GM18505 (cell line): ENCODE data around the gene UCP3.

ENCODE experiments used
- ATAC-seq: cut with Tn5 transposase; IDR thresholded peaks from one replicate; pipeline ENCODE4 v1.9.1; 2021; ENCODE audit not compliant: unreplicated experiment
- POLR2A ChIP-seq: IDR thresholded peaks from 4 replicates; pipeline ENCODE4 v1.6.1; 2011; ENCODE audit warnings: borderline replicate concordance; ENCODE audit not compliant: insufficient read depth, insufficient read length; ENCODE audit errors: extremely low read depth

The UCP3 gene

DNA sequence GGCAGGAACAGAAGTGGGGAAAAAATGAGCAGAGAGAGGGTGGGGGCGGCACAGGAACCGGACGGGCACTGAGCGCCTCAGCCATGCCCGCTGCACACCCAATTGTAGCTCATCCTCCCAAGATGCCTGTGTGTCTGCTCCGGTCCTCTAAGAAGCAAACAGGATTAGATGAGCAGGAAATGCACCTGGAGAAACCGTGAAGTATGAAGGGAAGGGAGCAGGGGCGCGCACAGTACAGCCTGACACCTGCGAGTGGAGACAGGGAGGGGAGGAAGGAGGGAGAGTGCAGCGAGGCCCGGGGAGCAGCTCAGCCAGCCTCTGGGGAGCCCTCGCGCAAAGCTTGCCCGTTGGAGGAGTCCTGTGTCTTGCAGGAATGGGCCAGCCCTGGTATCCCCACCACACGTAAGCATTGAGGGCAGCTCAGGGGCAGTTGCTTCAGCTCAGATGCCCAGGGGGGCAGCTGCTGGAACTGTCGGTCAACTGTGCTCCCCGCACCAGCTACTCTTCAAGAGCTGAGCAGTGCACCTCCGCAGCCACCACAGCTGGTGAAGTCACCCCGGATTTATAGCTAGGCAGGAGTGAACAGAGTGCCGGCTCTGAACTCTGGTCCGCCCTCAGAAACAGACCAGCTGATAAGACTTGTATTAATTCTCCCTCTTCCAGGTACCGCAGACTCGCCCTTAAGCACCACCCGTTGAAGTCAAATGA is 51.1 kb downstream of the UCP3 start:
- TF ChIP-seq POLR2A = no peak
- ATAC-seq = no peak

DNA sequence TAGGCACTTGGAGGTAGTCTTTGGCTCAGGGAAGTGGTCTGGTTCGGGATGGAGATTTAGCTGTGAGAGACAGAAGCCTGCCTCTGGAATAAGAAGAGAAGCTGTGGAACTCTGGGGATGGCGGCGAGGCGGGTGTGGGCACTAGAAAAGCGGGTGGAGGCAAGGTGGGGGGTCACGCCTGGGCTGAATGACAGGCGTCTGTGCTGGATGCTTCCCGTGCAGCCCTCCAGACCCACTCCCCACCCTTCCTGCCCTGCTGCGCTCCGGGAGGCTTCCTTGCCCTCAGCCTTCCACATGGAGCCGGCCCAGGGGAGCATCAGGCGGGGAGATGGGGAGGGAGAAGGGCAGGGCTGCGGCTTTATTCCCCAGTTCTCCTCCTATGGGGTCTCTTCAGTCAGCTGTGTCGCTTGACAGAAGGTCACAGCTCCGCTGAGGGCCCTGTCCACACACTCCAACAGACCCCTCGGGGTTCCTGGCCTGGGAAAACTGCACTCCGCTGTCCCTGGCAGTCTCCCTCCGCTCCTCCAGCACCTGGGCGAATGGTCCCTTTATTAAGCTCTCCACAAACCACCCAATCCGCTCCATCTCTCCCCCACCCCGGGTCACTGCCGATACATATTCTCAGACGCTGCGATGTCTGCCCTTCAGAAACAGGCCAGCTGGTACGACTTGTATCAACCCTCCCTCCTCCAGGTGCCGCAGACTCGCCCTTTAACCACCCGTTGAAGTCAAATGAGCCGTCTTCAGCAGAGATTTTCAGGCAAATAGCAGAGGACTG is 51.8 kb downstream of the UCP3 start:
- ATAC-seq = no peak
- TF ChIP-seq POLR2A = no peak

DNA sequence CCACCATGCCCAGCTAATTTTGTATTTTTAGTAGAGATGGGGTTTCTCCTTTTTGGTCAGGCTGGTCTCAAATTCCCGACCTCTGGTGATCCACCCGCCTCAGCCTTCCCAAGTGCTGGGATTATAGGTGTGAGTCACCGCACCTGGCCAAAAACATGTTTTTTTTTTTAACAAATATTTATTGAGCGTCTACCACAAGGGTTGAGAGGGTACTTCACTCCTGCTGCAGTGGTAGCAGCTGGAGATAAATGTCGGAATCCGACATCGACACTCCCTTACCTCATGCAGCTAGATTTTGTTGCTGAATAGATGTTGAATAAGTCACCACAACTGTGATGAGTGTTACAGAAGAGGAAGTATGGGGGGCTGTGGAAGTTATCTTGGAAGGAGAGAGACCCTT is 57.1 kb downstream of the UCP3 start:
- no peak for TF ChIP-seq POLR2A
- ATAC-seq = no peak

DNA sequence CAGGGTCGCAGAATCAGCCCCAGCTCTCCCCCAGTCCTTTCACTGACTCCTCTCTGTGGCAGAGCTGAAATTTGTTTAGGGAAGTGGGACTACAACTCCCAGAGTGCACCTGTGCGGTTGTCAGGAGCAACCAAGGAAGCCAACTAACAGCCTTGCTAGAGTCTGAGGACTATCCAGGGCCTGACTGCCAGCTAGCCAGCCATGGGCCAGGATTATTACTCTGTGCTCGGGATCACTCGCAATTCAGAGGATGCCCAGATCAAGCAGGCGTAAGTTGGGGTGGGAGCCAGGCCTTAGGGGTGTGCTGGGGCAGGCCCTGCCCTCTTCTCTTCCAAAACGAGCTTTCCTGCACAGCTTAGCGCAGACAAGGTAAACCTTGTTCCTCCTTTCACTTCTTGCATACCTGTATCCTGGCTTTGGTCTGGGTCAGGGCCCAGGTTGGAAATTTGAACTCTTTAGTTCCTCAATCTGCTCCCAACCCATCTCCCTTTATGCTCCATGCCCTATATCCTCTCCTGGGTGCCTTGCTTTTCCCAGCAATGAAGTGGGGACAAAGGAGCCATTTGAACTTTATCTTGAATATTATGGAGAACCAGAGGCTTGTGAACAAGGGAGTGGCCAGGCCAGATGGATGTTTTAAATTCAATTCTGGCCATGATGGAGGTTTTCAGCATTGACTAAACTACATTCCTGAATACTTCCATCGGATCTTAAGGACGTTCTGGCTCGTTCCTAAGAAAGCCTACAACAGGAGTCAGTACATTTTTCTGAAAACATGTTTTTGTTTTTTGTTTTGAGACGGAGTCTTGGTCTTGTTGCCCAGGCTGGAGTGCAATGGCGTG is 57.8 kb downstream of the UCP3 start, which contains the start of gene DNAJB13:
Gene DNAJB13, plus strand, starts transcription at position 158 of the 842 bp plus-strand sequence. Its CDS starts 44 bp downstream, at position 202.
- no peak for TF ChIP-seq POLR2A
- ATAC-seq = peak; percentile 84
